Measurements from ENCODE around the gene PDGFRB. TPM values are rescaled to one million over a fixed set of nuclear protein-coding genes. Genes with fewer than 3 reads are reported as not detected.

Gene PDGFRB
- polyA plus RNA-seq, 1 donor (not counting 4 experiments of a cell fraction or from before 2014, with no cell fraction given), result 0.14 TPM

GRCh38 chr5:150101023-150101422 lies 54.6 kb downstream of the PDGFRB start:
- Histone ChIP-seq H2AFZ (ENCODE audit: control insufficient read depth, low read length) (no peak overlapping the region), H3K9me1 (ENCODE audit: control insufficient read depth, extremely low read depth, insufficient read depth, low read length) (no peaks in the 10 kb centered on the region), H3K27ac (ENCODE audit: control insufficient read depth, insufficient read depth, low read length) (no peak overlapping the region), H3K4me1 (ENCODE audit: control insufficient read depth, extremely low read depth, insufficient read depth, low read length) (no peaks in the 10 kb centered on the region), H4K20me1 (ENCODE audit: control insufficient read depth, extremely low read depth, insufficient read depth, low read length) (no peaks in the 10 kb centered on the region), H3K9ac (ENCODE audit: control insufficient read depth, extremely low read depth, insufficient read depth, low read length) (no peak overlapping the region), H3K79me2 (ENCODE audit: control insufficient read depth, insufficient read depth, low read length) (no peaks in the 10 kb centered on the region), H3K4me2 (ENCODE audit: control insufficient read depth, extremely low read depth, insufficient read depth, low read depth, low read length) (no peak overlapping the region), H3K9me3 (ENCODE audit: control insufficient read depth, low read depth, low read length) (no peaks in the 10 kb centered on the region), H3K4me3 (ENCODE audit: control insufficient read depth in 2 of 3, extremely low read depth in 1 of 3, insufficient read depth in 2 of 3, low read depth in 1 of 3, low read length in 3 of 3) (no peak overlapping the region), H3K27me3 (ENCODE audit: control insufficient read depth, extremely low read depth, insufficient read depth, low read length) (no peaks in the 10 kb centered on the region), H3K36me3 (ENCODE audit: control insufficient read depth in 2 of 2, extremely low read depth in 1 of 2, insufficient read depth in 2 of 2, low read length in 2 of 2) (no peaks in the 10 kb centered on the region)
- DNase-seq (ENCODE audit: low read depth, low spot score), result no peak
- dilution Hi-C loops (cut with MboI; ENCODE audit: extremely low pct_ligation_motif_present, low sequenced_read_pairs), result no loop called here
- TF ChIP-seq EZH2 (IDR thresholded peaks at IDR 0.05; ENCODE audit: low read length) (no peak), CTCF (optimal IDR thresholded peaks at IDR 0.05 in 1 of 3, IDR thresholded peaks at IDR 0.05 in 1 of 3, conservative IDR thresholded peaks at IDR 0.05 in 1 of 3; ENCODE audit: extremely low read depth in 1 of 3, insufficient read depth in 2 of 3, low read length in 3 of 3) (no peak)
- FAIRE-seq, result no peak

GRCh38 chr5:150097152-150097551 lies 58.5 kb downstream of the PDGFRB start:
- Histone ChIP-seq H3K9me1 (ENCODE audit: control insufficient read depth, extremely low read depth, insufficient read depth, low read length) (no peaks in the 10 kb centered on the region), H3K27me3 (ENCODE audit: control insufficient read depth, extremely low read depth, insufficient read depth, low read length) (no peaks in the 10 kb centered on the region), H3K9ac (ENCODE audit: control insufficient read depth, extremely low read depth, insufficient read depth, low read length) (no peak overlapping the region), H3K4me2 (ENCODE audit: control insufficient read depth, extremely low read depth, insufficient read depth, low read depth, low read length) (no peak overlapping the region), H4K20me1 (ENCODE audit: control insufficient read depth, extremely low read depth, insufficient read depth, low read length) (no peaks in the 10 kb centered on the region), H3K4me1 (ENCODE audit: control insufficient read depth, extremely low read depth, insufficient read depth, low read length) (no peaks in the 10 kb centered on the region), H3K9me3 (ENCODE audit: control insufficient read depth, low read depth, low read length) (no peaks in the 10 kb centered on the region), H3K27ac (ENCODE audit: control insufficient read depth, insufficient read depth, low read length) (no peak overlapping the region), H3K79me2 (ENCODE audit: control insufficient read depth, insufficient read depth, low read length) (no peaks in the 10 kb centered on the region), H3K36me3 (ENCODE audit: control insufficient read depth in 2 of 2, extremely low read depth in 1 of 2, insufficient read depth in 2 of 2, low read length in 2 of 2) (no peaks in the 10 kb centered on the region), H2AFZ (ENCODE audit: control insufficient read depth, low read length) (no peak overlapping the region), H3K4me3 (ENCODE audit: control insufficient read depth in 2 of 3, extremely low read depth in 1 of 3, insufficient read depth in 2 of 3, low read depth in 1 of 3, low read length in 3 of 3) (no peak overlapping the region)
- dilution Hi-C loops (cut with MboI; ENCODE audit: extremely low pct_ligation_motif_present, low sequenced_read_pairs), result no loop called here
- DNase-seq (ENCODE audit: low read depth, low spot score) (no peak), FAIRE-seq (no peak)
- TF ChIP-seq CTCF (optimal IDR thresholded peaks at IDR 0.05 in 1 of 3, IDR thresholded peaks at IDR 0.05 in 1 of 3, conservative IDR thresholded peaks at IDR 0.05 in 1 of 3; ENCODE audit: extremely low read depth in 1 of 3, insufficient read depth in 2 of 3, low read length in 3 of 3), result no peak
- TF ChIP-seq EZH2 (IDR thresholded peaks at IDR 0.05; ENCODE audit: low read length), result no peak
